HG02870 (cell line): ENCODE data around the gene ASB2.

Experiments used
- ATAC-seq: cut with Tn5 transposase; IDR thresholded peaks from one replicate; pipeline ENCODE4 v1.9.1; 2021; ENCODE audit warnings: mild to moderate bottlenecking, moderate library complexity; ENCODE audit not compliant: unreplicated experiment

ASB2 gene

GRCh38 chr14:93930989-93931307, 45.4 kb downstream of the ASB2 start:
- no peak for ATAC-seq

DNA sequence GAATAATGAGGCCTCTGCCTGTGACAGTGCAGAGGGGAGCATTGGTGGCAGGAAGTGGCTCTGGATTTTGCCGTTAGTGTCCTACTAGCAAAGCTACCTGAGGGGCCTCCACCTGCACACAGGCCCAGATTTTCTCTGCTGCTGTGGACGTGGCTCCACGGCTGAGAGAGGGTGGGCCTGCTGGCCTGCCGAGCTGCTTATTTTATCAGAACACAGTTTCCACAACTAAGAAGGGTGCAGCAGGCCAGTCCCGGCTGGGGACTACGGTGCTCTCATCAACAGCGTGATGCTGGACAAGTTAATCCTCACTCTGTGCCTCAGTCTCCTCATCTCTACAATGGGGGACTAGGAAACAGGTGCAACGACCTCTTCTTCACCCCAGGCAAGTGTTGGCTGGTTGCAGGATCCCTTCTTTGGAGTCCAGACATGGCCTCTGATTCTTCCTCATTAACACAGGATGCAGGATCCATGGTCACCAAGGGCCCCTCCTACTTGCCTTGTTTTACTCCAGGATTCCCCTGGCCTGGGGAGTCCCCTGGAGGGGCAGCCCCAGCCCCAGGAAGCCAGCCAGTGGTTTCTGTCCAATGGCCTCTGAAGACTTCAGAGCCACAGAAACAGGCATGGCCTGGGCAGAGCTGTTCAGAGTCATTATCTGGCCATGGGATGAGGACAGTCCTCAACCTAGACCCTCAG, 45.9 kb downstream of the ASB2 start:
- ATAC-seq, result no peak

DNA sequence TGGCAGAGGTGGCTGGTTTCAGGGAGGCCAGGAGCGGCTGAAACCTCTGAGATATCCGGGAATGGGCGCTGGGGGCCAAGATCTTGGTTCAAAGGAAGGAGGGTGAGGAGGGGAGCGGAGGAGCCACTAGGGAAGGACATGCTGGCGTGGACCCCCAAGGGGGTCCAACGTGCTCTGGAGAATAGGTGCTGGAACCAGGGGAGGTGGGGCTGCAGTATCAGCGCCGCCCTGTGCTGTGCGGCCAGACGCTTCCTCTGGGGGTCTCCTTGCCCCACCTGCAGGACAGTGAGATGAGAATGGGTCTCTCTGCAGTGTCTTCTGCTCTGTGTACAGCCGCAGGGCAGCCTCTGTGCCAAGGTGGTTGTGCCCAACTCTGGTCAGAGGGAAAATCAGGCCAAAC, 46.7 kb downstream of the ASB2 start:
- ATAC-seq, result no peak

DNA sequence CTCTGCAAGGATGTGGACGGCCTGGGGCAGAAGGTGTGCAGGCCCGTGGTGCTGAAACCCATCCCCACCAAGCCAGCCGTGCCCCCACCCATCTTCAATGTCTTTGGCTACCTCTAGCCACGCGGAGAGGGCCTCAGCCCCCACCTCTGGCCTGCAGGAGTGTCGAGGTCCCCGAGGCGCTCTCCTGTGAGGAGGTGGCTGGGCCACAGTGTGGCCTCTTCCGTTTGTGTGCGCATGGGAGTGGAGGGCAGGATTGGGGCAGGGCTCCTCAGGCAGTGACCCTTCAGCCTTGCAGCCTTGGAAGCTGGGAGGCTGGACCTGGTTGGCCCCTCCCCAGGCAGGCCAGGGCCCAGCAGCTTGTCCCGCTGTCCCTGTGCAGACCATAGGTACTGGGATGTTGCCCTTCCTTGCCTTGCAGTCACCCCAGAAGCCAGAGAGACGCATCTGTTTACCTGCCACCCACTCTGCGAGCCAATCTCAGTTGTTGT, 47.3 kb downstream of the ASB2 start:
- no peak for ATAC-seq

- no peak for ATAC-seq
Measured at GRCh38 chr14:93928184-93929047, 48.0 kb downstream of the ASB2 start.

GRCh38 chr14:93927800-93928145, 48.6 kb downstream of the ASB2 start:
- no peak for ATAC-seq

GRCh38 chr14:93926873-93927799, 49.2 kb downstream of the ASB2 start, which contains the start of gene FAM181A:
Gene FAM181A, plus strand, starts transcription at chr14:93927344. Its CDS starts 942 bp downstream, at chr14:93928286.
- no peak for ATAC-seq

DNA sequence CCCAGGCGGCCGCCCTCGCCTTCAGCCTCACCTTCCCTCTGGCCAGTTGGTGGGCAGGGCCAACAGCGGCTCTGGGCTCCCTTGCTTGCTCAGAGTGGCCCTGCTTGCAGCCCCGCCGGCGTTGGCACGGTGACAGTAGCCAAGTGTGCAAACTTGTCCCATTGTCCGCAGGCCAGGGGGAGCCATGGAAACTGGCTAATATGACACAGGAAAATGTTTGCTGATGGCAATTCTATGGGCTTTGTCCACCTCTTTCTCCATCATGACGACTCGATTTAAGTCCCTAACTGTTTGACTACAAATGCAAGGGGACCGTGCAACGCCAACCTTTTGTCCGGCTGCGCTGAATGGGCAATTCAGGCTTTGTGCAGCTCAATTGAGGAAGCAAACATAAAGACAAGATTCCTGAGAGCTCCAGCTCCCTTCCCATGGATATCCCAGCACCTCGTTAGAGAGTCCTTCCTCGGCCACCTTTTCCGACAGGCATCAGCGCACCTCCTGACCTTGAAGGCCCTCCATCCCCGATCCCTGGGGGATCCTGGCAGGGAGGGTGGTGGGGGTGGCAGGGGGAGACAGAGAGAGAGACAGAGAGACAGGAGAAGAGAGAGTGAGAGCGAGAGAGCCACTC, 50.0 kb downstream of the ASB2 start:
- no peak for ATAC-seq

GRCh38 chr14:93925374-93925895, 50.9 kb downstream of the ASB2 start:
- ATAC-seq, result no peak

- ATAC-seq, result no peak
Measured at GRCh38 chr14:93924592-93925355, 51.6 kb downstream of the ASB2 start.

DNA sequence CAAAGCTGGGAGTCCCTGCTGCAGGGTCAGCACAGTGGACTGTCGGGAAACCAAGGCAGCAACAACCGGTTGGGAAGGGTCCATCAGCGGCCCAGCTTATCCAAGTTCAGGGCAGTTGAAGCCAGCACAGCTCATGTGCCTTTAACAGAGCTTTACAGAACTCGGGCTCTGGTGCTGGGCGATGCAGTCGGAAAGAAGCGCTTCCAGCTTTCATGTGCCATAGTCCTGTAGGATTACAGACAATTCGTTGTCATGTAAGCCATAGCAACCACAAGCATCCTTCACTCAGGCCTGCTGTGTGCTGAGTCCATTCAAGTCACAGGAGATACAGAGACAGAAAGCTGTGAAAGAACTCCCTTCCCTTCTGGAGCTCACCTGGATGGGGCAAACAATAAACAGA, 52.7 kb downstream of the ASB2 start:
- no peak for ATAC-seq

GRCh38 chr14:93921001-93921806, 55.2 kb downstream of the ASB2 start:
- no peak for ATAC-seq

DNA sequence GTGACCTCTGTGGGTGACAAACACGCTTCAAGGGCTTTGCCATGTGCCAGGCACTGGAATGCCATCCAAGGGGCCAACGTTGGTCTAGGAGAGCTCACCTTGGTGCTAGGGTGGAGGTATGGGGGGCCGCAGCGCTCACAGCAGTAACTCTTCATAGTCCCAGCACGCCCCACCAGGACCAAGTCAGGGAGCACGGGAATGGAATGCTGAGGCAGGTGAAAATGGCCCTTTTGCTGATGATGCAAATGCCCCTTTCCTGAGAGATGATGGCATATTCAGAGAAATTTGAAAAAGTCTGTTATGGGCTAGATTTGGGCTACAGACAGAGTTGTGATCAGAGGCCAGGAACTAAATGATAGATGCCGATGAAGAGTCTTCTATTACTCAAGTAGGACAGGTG, 59.2 kb downstream of the ASB2 start:
- ATAC-seq, result no peak

GRCh38 chr14:93916498-93916897, 59.9 kb downstream of the ASB2 start:
- no peak for ATAC-seq

DNA sequence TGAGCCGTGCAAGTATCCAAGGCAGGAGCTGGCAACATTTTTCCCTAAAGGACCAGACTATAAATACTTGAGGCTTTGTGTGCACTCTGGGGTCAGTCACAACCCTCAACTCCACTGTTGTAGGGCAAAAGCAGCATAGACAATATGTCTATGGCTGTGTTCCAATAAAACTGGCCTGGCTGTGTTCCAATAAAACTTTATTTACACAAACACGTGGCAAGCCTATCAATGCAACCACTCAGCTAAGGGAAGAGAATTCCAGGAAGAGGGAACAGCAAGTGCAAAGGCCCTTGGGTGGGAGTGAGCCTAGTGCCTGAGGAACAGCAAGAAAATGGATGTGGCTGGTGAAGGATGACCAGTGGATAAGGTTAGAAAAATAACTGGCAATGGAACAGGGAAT, 60.6 kb downstream of the ASB2 start:
- no peak for ATAC-seq

GRCh38 chr14:93915070-93915705, 61.2 kb downstream of the ASB2 start:
- ATAC-seq, result no peak

GRCh38 chr14:93914278-93914677, 62.1 kb downstream of the ASB2 start:
- no peak for ATAC-seq

DNA sequence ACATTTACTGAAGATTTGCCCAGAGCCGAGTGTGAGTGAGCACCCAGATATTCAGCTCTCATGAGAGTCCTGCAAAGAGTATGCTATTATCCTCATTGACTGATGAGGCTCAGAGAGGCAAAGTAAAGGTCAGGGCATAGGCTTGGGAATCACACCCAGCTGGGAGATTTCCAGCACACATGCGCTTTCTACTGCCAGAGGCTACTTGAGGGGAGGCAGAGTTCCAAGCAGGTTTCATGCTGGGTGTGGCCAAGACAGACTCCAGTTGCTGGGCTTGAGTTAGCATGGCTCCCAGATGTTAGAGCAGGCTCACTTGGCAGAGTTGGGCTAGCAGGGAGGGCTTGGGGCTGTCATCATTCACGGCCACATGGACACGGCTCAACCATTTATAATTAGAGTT, 63.6 kb downstream of the ASB2 start:
- ATAC-seq, result no peak
